ENCODE results near the gene CFAP45. TPM values are rescaled to one million over a fixed set of nuclear protein-coding genes. Genes with fewer than 3 reads are reported as not detected.

Gene CFAP45
- polyA plus RNA-seq, 3 donors, result 3.7 to 4.7 (median 4.0) TPM

DNA sequence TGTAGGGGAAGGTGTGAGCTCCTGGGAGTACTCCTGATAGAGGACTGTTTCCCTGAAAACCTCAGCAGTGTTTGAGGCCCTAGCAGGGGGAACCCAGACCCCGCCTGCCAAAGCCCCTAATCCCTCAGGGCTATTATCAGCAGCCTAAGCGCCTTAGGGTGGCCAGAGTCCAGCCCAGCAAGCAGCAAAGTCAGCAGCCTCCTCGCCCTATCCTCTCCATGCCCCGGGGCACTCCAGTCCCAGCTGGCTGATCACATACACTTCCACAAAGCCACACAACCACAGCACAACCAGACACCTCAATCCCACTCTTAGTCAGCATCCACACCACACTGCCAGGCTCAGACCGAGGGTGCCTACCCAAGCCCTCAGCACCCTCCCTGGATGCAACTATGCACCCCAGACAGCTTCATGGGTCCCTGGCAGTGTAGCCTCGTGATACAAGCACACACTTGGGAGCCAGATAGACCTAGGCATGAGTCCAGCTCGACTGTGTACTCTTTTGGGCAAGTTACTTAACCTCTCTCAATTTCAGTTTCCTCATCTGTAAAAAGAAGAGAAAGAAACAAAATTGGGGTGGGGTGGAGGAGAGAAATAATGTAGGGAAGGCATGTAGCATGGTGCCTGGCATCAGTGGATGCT is 38.4 kb upstream of the CFAP45 start:
- no peak for DNase-seq

DNA sequence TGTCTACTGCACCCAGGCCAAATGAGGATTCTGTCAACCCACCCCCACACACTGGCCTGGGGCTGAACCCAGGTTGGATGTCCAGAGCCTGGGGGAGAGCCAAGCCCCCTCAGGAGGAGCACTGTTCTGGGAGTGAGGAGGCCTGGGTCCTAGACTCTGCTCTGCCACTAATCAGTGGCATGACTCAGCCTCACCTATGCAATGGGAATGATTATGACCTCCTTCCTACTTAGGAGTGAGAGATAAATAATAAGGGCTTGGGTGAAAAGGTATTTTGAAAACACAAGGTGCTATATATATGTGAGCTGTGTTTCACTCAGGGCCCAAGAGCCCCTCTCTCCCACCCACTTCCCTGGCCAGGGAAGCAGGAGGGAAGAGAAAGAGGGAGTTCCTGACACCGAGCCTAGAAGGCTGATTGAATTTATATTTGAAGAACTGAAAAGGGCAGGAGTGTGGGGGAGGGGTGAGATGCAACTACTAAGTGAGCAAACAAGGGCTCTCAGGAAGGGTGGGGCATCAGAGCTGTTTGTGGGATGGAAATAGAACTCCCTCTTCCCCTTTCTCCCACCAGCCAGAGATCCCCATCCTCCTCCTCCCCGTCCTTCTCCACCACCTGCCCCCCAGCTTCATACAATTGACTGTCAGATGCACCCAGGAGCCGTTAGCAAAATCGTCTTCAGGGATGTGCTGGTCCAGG is 37.2 kb upstream of the CFAP45 start:
- DNase-seq, result no peak

DNA sequence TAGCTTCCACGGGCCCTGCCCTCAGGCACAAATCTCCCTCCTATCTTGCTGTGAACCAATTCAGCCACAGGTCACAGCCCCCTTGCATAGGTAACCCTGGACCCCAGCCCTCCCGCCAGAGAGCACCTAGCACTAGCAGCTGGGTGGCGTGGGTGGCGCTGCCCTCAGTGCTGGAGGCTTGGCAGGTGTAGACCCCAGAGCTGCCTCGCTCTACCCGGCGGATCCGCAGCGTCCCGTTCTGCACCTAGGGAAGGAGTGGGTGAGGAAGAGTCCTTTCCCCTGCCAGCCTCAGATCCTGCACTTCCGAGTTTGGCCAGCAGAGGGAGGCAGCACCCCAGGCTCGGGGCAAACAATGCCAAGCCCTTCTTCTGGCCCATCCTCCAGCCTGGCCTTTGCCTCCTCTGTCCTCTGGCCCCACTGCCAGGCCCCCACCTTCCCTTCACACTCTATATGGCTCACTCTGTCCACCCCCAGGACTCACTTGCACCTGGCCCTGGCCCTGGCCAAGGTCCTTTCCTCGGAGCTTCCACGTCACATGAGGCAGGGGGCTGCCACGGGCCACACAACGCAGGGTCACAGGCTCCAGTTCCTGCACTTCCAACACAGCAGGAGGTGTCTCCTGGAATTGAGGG is 36.4 kb upstream of the CFAP45 start:
- DNase-seq, result peak; percentile 48

DNA sequence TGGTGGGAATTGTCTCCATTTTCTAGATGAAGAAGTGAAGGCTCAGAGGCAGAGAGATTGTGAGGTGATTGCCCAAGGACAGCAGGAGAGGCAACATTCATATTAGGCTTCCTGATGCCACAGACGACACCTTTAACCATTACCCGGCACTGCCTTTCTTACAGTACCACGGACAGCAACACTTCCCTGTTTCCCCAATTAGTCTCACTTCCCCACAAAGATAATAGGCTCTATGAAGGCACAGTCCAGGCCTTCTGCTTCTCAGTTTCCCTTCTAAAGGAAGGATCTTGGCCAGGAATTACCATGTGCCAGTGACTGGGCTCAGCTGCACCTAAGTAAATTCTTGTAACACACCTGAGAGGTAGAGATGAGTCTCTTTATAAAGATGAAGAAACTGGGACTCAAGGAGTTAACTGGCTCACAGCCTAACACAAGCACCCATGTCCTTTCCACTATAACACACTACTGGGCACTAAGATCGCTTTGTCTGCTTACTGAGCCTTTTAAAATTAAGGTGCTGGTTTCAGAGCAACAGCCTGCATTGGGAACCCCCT is 35.8 kb upstream of the CFAP45 start:
- DNase-seq, result no peak

DNA sequence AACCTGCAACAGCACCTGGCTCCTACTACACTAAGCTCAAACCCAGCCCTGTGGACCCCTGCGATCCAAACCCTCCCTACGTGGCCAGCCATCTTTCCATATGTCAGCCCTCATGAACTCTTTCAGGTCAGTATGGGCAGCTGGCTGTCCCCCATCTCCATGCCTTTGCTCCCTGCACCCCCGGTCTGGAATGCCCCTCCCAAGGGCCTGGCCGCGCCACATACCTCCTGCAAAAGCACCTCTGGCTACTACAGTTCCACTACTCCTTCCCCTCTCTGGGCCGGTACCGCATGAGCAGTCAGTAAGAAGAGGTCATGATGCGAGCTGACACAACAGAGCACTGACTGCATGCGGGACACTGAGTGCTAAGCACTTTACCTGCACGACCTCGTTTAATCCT is 35.3 kb upstream of the CFAP45 start:
- DNase-seq, result no peak

DNA sequence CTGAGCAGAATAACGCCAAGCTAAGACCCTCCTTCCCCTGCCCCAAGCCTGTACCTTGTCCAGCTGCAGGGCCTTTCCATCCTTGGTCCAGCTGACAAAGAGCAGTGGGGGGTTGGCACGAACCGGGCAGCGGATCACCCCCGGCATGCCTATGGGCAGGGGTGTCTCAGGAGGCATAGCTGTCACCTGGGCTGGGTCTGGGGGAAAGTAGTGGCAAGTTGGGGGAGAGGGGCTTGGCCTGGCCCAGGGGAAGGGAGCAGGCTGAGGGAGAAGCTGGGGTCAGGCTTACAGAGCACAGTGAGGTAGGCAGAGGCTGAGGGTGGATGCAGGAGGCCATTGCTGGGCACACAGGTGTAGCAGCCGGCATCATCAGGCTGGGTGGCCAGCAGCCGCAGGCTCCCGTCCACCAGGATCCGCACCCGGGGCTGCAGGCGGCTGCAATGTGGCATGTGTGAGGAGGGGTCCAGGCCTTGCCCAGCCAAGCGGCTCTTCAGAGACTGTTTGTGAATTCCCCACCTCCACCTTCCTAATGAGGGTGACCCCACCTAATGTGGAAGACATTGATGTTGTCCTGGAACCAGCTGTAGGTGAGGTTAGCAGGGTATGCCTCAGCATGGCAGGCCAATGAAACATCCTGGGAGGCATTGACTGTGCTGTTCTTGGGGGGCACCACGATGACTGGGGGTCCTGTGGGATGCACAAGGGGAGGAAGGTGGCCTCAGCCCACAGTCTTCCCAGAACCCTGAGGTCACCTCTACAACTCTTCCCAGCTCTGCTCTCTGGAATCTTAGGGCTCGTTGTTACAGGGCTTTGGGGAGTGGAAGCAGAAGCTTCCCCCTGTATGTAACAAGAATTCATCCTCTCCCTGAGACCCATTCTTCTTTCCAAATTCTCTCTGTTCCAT is 34.4 kb upstream of the CFAP45 start:
- DNase-seq, result no peak

DNA sequence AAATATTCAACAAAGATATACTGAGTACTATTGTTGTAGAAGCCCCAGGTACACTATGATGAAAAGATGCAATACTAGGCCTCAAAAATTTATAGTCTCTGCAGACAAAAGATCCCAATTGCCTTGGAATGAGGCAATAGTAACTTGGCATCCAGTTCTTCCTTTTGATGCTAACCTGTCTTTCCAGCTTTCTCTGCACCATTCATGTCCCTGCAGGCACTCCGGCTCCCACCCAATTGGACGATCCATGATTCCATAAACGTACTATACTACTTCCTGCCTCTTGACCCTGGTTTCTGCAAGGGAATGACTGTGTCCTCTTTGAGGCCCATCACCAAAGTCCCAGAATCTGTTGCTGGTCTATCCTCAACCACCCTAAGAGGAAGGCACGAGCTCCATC is 33.4 kb upstream of the CFAP45 start:
- no peak for DNase-seq

DNA sequence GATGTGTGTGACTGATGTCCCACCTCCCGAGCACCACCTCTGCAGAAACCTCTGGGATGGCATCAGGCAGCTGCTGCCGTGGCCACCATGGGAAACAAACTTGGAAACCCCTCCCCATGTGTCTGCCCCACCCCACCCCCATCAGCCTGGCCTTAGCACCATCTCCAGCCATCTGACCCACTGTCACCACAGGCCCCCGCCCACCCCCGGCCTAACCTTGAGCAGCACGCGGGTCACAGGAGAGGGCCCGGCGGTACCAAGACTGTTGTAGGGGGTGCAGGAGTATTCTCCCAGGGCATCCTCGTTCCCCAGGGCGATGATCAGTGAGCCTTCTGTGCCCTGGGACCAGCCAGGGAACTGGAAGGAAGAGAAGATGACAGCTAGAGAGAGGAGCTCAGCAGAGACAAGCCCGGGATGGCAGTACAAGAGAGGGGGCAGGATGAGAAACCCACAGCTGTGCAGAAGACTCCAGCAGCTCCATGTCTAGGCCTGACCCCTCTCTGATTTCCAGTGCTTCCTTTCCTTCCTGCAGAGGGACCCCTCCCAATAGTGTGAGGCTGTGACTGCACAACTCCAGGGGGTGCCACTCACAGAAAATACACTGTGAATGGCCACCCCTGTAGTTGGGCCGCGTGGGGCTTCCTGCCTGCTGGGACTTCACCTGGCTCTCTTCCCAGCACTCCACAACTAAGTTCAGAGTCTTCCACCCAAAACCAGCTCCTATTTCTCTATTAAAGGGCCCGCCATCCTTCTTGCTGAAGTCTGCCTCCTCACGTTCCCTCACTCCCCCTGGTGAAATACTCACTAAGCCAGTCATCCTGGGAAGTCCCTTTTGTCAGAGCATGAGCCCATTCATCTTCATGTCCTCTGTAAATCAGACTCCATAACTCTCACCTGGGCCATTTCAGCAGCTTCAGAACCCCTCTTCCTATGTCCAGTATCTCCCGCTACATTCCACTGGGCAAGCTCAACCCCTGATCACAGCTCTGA is 32.6 kb upstream of the CFAP45 start:
- no peak for DNase-seq

DNA sequence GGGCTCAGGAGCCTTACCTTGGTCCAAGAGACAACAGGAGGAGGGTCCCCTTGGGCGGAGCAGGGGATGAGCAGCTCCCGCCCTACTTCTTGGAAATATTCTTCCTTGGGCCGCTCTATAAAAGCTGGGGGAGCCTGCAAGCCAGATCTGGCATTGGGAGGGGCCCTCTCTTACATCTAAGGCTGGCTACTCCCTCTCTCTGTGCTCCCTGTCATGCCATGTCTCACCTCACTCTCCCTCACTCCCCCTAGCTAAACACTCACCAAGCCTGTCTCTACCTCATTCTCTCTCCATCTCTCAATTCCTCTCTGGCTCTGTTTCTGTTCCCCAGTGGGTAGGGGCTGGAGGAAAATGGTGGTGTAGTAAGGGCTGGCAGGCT is 31.8 kb upstream of the CFAP45 start:
- DNase-seq, result no peak

DNA sequence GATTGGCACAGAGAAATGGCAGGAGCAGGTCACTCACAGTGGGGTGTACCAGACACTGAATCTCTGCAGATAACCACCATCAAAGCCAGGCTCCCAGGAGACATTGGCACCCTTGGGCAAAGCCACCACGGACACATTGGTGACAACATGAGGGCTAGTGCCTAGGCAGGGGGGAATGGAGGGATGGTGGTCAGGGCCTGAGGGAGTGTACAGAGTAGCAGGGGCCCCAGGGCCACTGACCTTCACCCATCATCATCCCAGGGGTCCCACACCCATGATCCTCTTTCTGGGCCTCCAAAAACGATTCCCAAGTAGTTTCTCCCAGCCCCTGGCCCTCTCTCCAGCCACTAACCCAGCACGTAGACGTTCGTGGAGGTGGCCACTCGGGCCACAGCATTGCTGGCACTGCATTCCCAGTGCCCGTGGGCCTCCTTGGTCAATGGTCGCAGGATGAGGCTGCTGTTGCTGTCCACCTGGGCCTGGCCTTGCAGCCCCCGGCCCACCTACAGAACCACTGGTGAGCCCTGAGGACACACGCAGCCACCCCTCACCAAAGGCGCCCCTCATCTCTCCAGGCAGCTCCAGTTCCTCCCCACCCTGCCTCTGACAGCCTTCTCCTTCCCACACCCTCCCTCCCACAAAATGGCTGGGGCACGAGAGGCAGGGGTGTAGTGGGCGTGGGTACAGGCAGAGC is 31.3 kb upstream of the CFAP45 start:
- DNase-seq, result no peak

DNA sequence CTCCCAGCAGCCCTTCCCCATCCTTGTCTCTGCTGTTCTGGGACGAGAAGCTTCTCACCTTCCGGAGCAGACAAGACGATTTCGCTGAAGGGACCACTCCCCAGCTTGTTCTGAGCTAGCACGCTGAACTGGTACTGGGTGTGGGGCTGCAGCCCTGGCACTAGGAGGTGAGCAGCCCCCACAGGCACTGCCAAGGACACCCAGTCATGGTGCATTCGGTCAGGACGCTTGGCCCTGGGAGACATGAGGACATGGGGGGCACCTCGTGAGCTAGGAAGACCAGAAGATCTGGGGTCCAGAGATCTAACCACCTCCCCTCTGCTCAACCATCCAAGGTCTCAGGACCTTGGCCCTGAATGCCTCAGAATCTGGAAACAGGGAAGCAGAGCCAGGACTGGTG is 30.7 kb upstream of the CFAP45 start:
- no peak for DNase-seq

DNA sequence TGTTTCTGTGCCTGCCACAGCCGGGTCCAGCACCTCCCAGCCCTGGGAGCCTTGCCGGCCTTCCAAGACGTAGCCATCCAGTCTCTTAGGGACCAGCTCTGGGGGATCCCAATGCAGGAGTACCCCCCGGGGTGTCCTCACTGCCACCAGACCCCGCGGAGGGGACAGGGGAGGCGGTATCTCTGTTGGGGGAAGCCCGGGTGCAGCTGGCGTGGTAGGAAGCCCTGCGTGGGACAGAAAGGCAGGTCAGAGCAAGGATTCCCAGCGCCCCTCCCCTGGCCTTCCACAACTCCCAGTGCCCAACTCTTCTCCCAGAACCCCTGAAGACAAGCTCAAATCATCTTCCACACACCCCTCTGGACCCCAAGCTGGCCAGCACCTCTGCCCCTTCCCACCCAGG is 30.3 kb upstream of the CFAP45 start:
- DNase-seq, result no peak

DNA sequence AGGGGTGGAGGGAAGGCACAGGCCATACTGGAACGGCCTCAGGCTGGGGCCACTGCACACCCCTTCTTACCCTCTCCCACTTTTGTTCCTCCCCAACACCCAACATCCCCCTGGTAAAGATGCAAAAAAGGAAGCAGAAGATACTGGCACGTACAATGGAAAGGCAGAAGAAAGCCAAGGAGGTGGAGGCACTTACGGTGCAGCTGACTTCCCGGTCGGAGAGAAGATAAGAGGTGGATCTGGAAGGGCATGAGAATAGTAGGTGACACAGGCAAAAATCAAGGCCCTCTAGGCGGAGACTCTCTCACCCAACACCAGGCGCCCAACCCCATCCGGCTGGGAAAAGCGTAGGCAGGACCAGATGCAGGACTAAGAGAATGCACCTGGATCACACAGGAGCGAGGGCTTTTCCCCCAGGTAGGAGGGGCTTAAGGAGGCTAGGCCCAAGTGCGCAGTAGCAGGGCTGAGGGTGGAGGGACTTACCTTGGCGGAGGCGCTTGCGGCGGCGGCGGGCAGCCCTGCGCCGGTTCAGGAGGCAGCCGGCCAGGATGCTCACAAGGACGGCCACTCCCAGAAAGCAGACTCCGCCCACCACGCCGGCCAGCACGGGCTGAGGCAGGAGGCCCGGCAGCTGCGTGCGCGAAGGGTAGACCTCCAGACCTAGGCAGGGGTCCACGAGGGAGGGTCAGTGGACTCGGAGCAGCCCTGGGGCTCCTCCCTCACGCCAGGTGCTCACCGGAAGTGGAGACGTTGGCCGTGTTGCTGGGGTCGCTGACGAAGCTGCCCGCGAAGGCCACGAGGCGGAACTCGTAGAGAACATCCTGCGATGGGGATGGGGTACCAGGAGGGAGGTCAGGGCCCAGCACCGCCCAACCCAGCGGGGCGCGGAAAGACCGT is 29.4 kb upstream of the CFAP45 start:
- no peak for DNase-seq

DNA sequence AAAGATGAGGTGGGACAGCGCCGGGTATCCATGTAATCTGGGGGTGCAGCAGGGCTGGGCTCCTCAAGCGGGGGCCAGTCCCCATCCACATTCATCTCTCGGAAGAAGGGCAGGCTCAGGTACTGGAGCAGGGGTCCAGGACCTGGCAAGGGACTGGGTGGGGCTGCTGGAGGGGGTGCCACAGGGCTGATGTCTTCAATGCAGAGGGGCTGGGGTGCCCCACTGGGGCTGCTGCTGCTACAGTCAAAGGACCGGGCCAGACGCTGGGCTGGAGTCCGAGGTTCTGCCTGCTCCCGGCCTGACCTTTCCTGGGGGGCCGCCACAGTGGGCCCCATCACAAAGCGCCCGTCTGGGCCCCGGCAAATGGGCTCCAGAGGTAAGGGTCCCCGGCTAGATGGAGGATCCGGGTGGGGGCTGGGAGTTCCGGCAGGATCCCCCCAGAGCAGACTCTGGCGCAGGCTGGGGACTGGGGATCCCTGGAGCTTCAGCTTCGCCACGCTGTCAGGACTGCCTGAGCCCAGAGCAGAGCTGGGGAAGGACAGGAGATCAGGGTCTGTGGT is 28.6 kb upstream of the CFAP45 start:
- no peak for DNase-seq

DNA sequence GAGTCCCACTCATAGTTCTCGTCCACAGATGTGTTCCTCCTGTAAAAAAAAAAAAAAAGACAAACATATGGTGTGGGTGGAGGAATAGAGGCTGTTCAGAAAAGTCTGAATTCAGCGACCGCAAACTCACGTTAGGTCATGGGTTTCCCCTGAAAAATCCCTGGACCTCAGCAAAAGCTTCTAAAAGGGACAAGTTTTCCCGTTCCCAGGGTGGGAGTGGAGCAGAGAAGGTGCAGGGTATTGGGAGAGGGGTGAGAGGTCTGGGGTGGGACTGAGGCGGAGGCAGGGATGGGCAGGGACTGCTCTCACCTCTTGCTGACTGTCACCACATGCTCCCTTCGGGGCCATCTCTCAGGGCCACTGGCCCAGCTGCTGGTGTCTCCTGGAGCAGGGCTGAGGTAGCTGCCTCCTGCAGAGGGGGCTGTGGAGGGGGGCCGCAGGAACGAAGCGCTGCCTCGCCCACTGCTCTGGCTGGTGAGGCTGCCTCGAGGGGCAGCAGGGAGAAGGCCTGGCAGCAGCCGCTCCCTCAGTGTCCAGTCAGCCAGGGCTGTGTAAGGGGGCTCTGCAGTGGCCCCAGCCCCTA is 28.0 kb upstream of the CFAP45 start:
- no peak for DNase-seq

DNA sequence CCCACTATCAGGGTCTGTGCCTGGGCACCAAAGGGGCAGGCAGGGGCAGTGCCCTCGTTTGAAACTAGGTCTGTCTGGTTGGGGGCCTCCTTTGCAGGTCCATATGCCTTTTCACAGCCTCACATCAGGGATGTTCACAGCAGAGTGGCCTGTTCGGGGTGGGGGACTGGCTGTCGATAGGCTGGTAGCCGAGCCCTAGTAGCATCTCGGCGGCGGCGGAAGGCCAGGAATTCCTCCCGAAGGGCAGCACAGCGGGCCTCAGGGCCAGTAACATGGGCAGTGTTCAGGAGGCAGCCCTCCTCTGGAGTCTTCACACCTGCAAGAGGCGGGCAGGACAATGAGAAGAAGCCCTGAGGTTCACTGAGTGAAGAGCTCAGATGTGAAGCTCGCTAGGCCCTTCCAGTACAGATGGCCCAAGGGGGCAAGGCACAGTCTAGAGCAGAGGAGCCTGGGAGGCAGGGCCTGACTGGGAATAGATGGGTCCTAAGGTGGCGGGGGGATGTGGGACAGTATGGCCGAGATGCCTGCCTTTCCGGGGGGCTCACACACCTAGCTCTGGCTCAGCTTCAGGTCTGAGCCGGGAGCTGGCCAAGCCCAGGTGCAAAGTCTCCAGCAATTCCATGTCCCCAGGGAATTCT is 27.4 kb upstream of the CFAP45 start:
- no peak for DNase-seq

DNA sequence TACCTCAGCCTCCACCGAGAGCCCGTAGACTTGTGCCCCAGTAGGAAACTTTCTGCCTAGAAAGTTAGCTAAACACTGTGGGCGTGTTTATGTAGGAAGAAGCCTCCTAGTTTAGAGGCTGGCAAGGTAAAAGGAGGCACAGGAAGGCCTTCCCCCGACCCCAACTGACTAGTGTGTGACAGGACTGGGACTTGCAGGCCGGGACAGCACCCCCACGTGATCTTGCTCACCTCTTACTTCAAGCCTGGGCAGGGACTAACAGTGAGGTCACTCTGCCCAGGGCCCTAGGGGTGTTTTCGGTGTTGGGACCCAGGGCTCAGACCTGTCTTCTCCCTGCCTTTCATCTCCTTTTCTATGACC is 25.7 kb upstream of the CFAP45 start:
- DNase-seq, result no peak

Measured in renal pelvis (tissue), 4 donors.